Measurements from ENCODE around the gene SLC26A4. TPM values are rescaled to one million over a fixed set of nuclear protein-coding genes. Genes with fewer than 3 reads are reported as not detected.

SLC26A4 gene
- total RNA-seq, 1 experiment from 2014 or later, result not detected

DNA sequence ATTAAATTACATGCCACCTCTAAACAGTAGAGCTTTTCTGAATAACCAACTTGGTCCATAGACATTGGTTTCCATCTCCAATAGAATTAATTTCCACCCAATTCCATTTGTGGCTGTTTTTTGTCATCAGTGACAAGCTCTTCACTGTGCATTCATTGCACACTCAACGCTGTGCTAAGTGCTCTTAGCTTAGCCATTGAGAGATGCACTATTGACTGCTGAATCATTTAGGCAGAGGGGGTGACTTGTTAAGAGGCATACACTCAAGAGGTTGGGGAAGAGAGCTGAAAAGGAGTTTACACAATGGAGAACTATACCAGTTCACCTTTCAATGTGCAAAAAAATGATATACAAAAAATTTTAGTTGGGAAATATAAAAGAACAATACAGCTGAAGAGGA lies 51.4 kb downstream of the SLC26A4 start:
- Mint-ChIP-seq H3K27ac (ENCODE audit: unreplicated experiment) (no peak overlapping the region), H3K4me1 (ENCODE audit: low read depth, unreplicated experiment) (peaks cover 7% of the 10 kb centered on the region), H3K36me3 (ENCODE audit: insufficient read depth, unreplicated experiment) (no peaks in the 10 kb centered on the region), H3K9me3 (ENCODE audit: unreplicated experiment) (no peaks in the 10 kb centered on the region), H3K4me3 (ENCODE audit: unreplicated experiment) (no peak overlapping the region), H3K27me3 (ENCODE audit: insufficient read depth, unreplicated experiment) (peaks cover 2% of the 10 kb centered on the region)
- TF ChIP-seq, protein P1, sequence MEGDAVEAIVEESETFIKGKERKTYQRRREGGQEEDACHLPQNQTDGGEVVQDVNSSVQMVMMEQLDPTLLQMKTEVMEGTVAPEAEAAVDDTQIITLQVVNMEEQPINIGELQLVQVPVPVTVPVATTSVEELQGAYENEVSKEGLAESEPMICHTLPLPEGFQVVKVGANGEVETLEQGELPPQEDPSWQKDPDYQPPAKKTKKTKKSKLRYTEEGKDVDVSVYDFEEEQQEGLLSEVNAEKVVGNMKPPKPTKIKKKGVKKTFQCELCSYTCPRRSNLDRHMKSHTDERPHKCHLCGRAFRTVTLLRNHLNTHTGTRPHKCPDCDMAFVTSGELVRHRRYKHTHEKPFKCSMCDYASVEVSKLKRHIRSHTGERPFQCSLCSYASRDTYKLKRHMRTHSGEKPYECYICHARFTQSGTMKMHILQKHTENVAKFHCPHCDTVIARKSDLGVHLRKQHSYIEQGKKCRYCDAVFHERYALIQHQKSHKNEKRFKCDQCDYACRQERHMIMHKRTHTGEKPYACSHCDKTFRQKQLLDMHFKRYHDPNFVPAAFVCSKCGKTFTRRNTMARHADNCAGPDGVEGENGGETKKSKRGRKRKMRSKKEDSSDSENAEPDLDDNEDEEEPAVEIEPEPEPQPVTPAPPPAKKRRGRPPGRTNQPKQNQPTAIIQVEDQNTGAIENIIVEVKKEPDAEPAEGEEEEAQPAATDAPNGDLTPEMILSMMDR (IDR thresholded peaks at IDR 0.05; ENCODE audit: insufficient read depth in 1 of 2, low read depth in 1 of 2, low read length in 1 of 2, severe bottlenecking in 1 of 2, unreplicated experiment in 1 of 2), result no peak
- H3K4me1 ChIP-seq, result no peaks in the 10 kb centered on the region
- no TSS peak for BruUV-seq (replicated peaks)
- intact Hi-C loops (cut with micrococcal nuclease; ENCODE audit: unreplicated experiment), result no loop called here
- ChIA-PET POLR2A (no interaction called here), CTCF (no interaction called here)
- no peaks in the 10 kb centered on the region; the same call in 1 of the 2 replicates for H3K27me3 ChIP-seq (replicated peaks; ENCODE audit: control insufficient read depth, insufficient read depth, low read length)
- no peaks in the 10 kb centered on the region for H3K9me3 ChIP-seq
- DNase-seq, result no peak
- H3K4me3 ChIP-seq (ENCODE audit: low read depth, low read length), result no peak overlapping the region
- H3K36me3 ChIP-seq (ENCODE audit: control insufficient read depth, insufficient read depth, low read length), result no peaks in the 10 kb centered on the region

DNA sequence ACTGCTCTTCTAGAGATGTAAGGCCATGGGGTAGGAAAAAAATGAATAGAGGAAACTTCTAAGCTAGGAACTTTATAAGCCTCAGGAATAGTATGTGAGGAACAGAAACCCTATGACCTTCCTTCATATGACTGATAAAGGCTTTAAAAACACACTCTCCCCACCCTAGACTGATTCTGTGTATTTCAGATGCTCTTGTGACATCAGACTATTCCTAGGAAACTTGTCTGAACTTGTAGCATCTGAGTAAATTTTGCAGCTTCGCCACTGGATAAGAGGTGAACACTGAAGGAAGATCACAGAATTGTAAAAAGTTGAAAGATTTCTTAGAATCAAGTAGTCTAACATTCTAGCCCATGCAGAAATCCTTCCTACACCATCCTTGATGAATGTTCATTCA lies 52.3 kb downstream of the SLC26A4 start:
- no peak overlapping the region for H3K27ac Mint-ChIP-seq (ENCODE audit: unreplicated experiment)
- ChIA-PET POLR2A (no interaction called here), CTCF (no interaction called here)
- H3K27me3 Mint-ChIP-seq (ENCODE audit: insufficient read depth, unreplicated experiment), result no peaks in the 10 kb centered on the region
- H3K36me3 Mint-ChIP-seq (ENCODE audit: insufficient read depth, unreplicated experiment), result no peaks in the 10 kb centered on the region
- no peaks in the 10 kb centered on the region for H3K4me1 ChIP-seq
- DNase-seq, result no peak
- H3K4me3 ChIP-seq (ENCODE audit: low read depth, low read length), result no peak overlapping the region
- H3K27me3 ChIP-seq (replicated peaks; ENCODE audit: control insufficient read depth, insufficient read depth, low read length), result no peaks in the 10 kb centered on the region; the same call in 1 of the 2 replicates
- TF ChIP-seq, protein P1 (IDR thresholded peaks at IDR 0.05; ENCODE audit: insufficient read depth in 1 of 2, low read depth in 1 of 2, low read length in 1 of 2, severe bottlenecking in 1 of 2, unreplicated experiment in 1 of 2), result no peak
- H3K9me3 ChIP-seq, result no peaks in the 10 kb centered on the region
- H3K9me3 Mint-ChIP-seq (ENCODE audit: unreplicated experiment), result no peaks in the 10 kb centered on the region
- no TSS peak for BruUV-seq (replicated peaks)
- intact Hi-C loops (cut with micrococcal nuclease; ENCODE audit: unreplicated experiment), result no loop called here
- H3K4me3 Mint-ChIP-seq (ENCODE audit: unreplicated experiment), result no peak overlapping the region
- H3K36me3 ChIP-seq (ENCODE audit: control insufficient read depth, insufficient read depth, low read length), result no peaks in the 10 kb centered on the region
- peaks cover 7% of the 10 kb centered on the region for H3K4me1 Mint-ChIP-seq (ENCODE audit: low read depth, unreplicated experiment)

DNA sequence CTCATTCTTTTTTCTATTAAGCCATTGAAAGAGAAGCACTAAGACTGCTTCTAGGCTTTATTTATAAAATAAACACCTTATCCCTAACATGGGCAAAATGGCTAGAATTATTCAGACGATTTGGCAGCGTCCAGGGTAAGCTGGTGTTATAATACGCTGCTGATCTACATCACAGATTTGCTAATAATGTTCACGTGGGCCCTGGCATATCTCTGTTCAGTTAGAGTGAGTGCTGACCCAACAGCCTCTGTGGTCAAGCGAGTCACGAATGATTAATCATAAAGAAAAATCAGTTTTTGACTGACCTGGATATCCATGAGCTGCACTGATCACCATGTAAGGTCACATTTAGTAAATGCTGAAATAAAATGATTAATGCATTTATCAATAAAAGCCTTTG lies 54.9 kb downstream of the SLC26A4 start:
- Mint-ChIP-seq H3K4me1 (ENCODE audit: low read depth, unreplicated experiment) (peaks cover 12% of the 10 kb centered on the region), H3K36me3 (ENCODE audit: insufficient read depth, unreplicated experiment) (no peaks in the 10 kb centered on the region), H3K27me3 (ENCODE audit: insufficient read depth, unreplicated experiment) (no peaks in the 10 kb centered on the region), H3K9me3 (ENCODE audit: unreplicated experiment) (no peaks in the 10 kb centered on the region), H3K27ac (ENCODE audit: unreplicated experiment) (no peak overlapping the region), H3K4me3 (ENCODE audit: unreplicated experiment) (no peak overlapping the region)
- no TSS peak for BruUV-seq (replicated peaks)
- ChIA-PET POLR2A (no interaction called here), CTCF (no interaction called here)
- TF ChIP-seq, protein P1 (IDR thresholded peaks at IDR 0.05; ENCODE audit: insufficient read depth in 1 of 2, low read depth in 1 of 2, low read length in 1 of 2, severe bottlenecking in 1 of 2, unreplicated experiment in 1 of 2), result no peak
- intact Hi-C loops (cut with micrococcal nuclease; ENCODE audit: unreplicated experiment), result no loop called here
- H3K9me3 ChIP-seq, result no peaks in the 10 kb centered on the region
- H3K4me3 ChIP-seq (ENCODE audit: low read depth, low read length), result no peak overlapping the region
- H3K36me3 ChIP-seq (ENCODE audit: control insufficient read depth, insufficient read depth, low read length), result no peaks in the 10 kb centered on the region
- no peaks in the 10 kb centered on the region; the same call in 1 of the 2 replicates for H3K27me3 ChIP-seq (replicated peaks; ENCODE audit: control insufficient read depth, insufficient read depth, low read length)
- peaks cover 7% of the 10 kb centered on the region; the same call in 1 of the 2 replicates for H3K4me1 ChIP-seq
- no peak for DNase-seq

All from Caco-2 (cell line).